GM12801 (cell line): ENCODE results near the gene NAALADL1.

Experiments
- CTCF ChIP-seq: IDR thresholded peaks from one replicate; pipeline ENCODE4 v1.5.1; 2011; ENCODE audit warnings: control low read depth; ENCODE audit not compliant: insufficient read length; ENCODE audit errors: extremely low read depth

Gene NAALADL1

GRCh38 chr11:65100674-65101350 lies 42.5 kb upstream of the NAALADL1 start:
- TF ChIP-seq CTCF, result no peak

- no peak for TF ChIP-seq CTCF
Measured at GRCh38 chr11:65096926-65097325, 38.6 kb upstream of the NAALADL1 start.

- no peak for TF ChIP-seq CTCF
Measured at GRCh38 chr11:65095974-65096806, 37.8 kb upstream of the NAALADL1 start, which contains the start of gene VPS51. Gene VPS51 (plus strand): TSS chr11:65096214. CDS start chr11:65096251, 37 bp downstream.

GRCh38 chr11:65095427-65095826 lies 37.1 kb upstream of the NAALADL1 start:
- no peak for TF ChIP-seq CTCF

GRCh38 chr11:65090628-65091027 lies 32.3 kb upstream of the NAALADL1 start:
- TF ChIP-seq CTCF, result no peak

- TF ChIP-seq CTCF, result no peak
Measured at GRCh38 chr11:65089621-65090020, 31.3 kb upstream of the NAALADL1 start.

- TF ChIP-seq CTCF, result no peak
Measured at GRCh38 chr11:65087827-65088226, 29.5 kb upstream of the NAALADL1 start.
